GM19239 (cell line): ENCODE data around the gene HS3ST4.
"Not testable (repeated sequence)": the region's sequence is repeated elsewhere in the genome, so short reads cannot be mapped to it uniquely, and the experiment has no call there.

Experiments used
- DNase-seq: peaks from one replicate; pipeline ENCODE4 v3.0.0; 2011; ENCODE audit warnings: low spot score; ENCODE audit not compliant: insufficient read length
- FAIRE-seq: peaks from 2 replicates; lab custom pipeline; 2011; peaks lifted over from hg19 to GRCh38; lab: Jason Lieb, UNC

HS3ST4 gene

DNA sequence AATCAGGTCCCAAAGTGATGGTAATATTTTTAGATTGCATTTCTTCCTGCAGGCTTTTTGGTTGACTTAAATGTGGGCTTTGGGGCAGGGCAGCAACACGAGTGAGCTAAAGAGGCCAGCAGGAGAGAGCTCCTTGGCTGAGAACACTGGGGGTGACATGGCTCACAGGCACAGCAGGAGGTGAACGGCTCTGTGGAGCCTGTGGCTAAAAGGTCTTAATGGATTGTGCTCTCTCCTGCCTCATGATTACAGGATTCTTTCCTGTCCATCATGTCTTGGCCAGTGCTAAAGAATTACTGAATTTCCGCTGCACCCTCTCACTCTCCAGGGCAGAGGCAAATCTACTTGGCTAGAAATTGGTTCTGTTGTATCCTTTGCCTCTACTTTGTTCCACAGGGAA, 366.6 kb downstream of the HS3ST4 start:
- no peak for FAIRE-seq
- DNase-seq = no peak

DNA sequence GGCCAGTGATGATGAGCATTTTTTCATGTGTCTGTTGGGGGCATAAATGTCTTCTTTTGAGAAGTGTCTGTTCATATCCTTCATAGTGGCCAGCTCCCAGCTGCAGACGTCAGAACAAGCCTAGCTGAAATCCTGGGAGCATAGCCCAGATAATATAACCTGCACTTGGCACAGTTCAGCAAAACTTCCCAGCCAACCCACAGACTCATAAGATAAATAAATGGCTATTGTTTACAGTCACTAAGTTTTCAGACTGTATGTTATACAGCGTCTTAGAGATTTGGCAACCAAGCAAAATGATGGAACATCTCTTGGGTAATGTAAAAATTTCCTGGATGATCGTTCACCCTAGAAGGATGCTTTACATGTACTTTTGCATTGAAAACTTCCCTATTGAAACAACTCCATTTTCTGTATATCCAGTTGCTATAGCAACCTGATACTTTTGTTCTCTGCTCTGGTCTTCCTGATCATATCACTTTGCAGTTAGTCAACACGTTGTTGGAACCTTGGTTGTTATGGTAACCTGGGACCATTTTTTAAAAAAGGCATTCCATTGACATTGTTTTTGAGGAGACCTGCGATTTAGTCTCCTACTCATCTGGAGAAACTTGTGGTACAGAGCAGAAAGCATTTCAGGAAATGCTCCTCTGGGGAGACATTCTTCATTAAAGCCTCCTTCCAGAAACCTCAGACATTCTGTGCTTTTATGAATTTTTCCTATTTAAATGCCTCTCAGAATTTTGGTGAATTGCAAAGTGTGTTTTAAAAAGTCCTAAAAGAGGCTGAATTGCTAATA, 378.7 kb downstream of the HS3ST4 start:
- FAIRE-seq (no peak), DNase-seq (no peak)

- DNase-seq = no peak
Measured at GRCh38 chr16:26071101-26071866, 379.5 kb downstream of the HS3ST4 start.

GRCh38 chr16:26078716-26079355, 387.1 kb downstream of the HS3ST4 start:
- FAIRE-seq (no peak), DNase-seq (no peak)

More at GRCh38 chr16:26071101-26071866, 379.5 kb downstream of the HS3ST4 start:
- FAIRE-seq = no peak

- DNase-seq (no peak), FAIRE-seq (no peak)
Measured at GRCh38 chr16:26087091-26087490, 395.3 kb downstream of the HS3ST4 start.

GRCh38 chr16:26091511-26091910, 399.8 kb downstream of the HS3ST4 start:
- DNase-seq (no peak), FAIRE-seq (no peak)

GRCh38 chr16:26098206-26098605, 406.4 kb downstream of the HS3ST4 start:
- not testable (repeated sequence) for DNase-seq

GRCh38 chr16:26102369-26102768, 410.6 kb downstream of the HS3ST4 start:
- FAIRE-seq = no peak
- no peak for DNase-seq

More at GRCh38 chr16:26098206-26098605, 406.4 kb downstream of the HS3ST4 start:
- FAIRE-seq = not testable (repeated sequence)

- FAIRE-seq = no peak
- no peak for DNase-seq
Measured at GRCh38 chr16:26108836-26109505, 417.2 kb downstream of the HS3ST4 start.

GRCh38 chr16:26111900-26112299, 420.1 kb downstream of the HS3ST4 start:
- no peak for DNase-seq
- no peak for FAIRE-seq

GRCh38 chr16:26118575-26118974, 426.8 kb downstream of the HS3ST4 start:
- no peak for FAIRE-seq
- DNase-seq = no peak

- no peak for FAIRE-seq
- DNase-seq = no peak
Measured at GRCh38 chr16:26120729-26121128, 429.0 kb downstream of the HS3ST4 start.

GRCh38 chr16:26128296-26128695, 436.5 kb downstream of the HS3ST4 start:
- FAIRE-seq = no peak
- DNase-seq = no peak

DNA sequence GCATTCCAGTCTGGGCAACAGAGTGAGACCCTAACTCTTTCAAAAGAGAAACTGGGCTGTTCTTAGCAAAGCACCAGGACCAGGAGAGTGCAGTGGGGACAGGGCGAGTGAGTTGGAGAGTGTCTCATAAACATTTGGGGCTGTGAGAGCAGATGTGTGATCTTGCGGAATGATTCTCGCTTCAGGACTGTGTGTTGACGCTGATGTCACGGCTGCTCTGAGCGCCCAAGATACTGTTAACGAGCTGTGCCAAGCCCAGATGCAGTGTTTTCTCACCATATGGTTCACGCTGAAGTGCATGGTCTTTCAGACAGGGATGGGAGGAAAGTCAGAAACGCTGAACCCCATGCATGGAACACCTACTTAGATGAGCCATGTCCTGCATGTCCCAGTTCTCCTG, 438.2 kb downstream of the HS3ST4 start:
- FAIRE-seq (no peak), DNase-seq (no peak)

DNA sequence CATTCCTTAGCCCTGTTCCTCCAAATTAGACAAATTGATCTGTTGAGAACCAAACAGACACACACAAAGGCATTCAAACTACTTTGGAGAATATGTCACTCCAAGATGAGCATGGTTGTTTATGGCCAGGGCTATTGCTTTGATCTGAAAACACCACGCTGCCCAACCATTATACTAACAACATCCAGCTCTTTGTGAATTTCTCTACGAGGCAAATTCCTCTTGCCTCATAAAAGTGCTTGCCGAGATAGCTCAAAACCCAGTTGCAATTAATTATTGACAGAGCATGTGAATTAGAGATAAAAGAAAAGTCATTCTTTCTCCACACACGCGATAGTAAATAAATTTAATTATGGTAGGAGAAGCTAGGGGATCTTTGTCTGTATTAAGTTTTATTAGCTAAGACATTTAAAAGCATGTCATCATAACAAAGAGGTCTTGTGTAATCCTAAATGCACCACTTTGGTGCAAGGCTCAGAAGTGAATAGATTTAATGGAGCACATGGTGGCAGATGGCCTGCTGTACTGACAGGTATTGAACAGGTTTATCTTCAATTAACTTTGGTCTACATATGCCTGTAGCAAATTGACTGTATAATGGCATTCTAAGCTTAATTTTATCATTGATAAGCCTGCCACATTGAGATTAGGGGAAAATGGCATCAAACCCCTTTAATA, 441.8 kb downstream of the HS3ST4 start:
- no peak for DNase-seq
- FAIRE-seq = no peak

DNA sequence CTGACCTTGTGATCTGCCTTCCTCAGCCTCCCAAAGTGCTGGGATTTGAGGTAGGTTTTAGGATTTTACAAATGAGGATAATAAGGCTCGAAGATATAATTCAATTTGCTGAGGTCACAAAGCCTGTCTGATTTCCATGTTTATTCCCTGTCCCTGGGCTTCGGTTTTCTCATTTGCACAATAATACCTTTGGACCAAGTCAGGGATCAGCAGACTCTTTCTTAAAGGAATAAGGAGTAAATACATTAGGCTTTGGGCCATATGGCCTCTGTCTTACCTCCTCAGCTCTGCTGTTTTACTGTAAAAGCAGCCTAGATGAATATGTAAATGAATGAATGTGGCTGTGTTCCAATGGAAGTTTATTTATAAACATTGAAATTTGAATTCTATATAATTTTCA, 442.8 kb downstream of the HS3ST4 start:
- FAIRE-seq (no peak), DNase-seq (no peak)

GRCh38 chr16:26137956-26138355, 446.2 kb downstream of the HS3ST4 start:
- FAIRE-seq (no peak), DNase-seq (no peak)

GRCh38 chr16:26139091-26139490, 447.3 kb downstream of the HS3ST4 start:
- FAIRE-seq = no peak
- no peak for DNase-seq

DNA sequence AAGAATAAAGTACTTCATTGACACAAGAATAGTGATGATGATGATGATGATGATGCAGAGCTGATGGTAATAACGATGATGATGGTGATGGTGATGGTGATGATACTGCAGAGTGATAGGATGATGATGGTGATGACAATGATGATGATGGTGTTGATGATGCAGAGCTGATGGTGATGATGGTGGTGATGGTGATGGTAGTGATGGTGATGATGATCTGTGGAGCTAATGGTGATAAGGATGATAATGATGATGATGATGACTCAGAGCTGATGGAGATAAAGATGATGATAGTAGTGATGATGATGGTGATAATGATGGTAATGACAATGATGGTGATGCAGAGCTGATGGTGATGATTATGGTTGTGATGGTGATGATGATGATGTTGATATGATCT, 448.1 kb downstream of the HS3ST4 start:
- FAIRE-seq = no peak
- DNase-seq = no peak
